SK-N-MC (cell line): Measurements from ENCODE around the gene ANKS3.

Experiments
- DNase-seq: peaks from one replicate; pipeline ENCODE4 v3.0.0-alpha.2; 2011; ENCODE audit warnings: low read depth, low spot score
- H3K27ac ChIP-seq: fragments of 200-600 bp; sonication (generic); 2 replicates; pipeline ENCODE4 v1.5.1; 2016; ENCODE audit warnings: mixed run types
- H3K36me3 ChIP-seq: fragments of 200-600 bp; sonication (generic); 2 replicates; pipeline ENCODE4 v1.6.1; 2017; ENCODE audit warnings: antibody characterized with exemption, low read length, mixed read lengths; ENCODE audit not compliant: insufficient read depth
- H3K4me3 ChIP-seq: fragments of 200-600 bp; sonication (generic); 2 replicates; pipeline ENCODE4 v1.5.1; 2016
- H3K9ac ChIP-seq: fragments of 200-600 bp; sonication (generic); 2 replicates; pipeline ENCODE4 v1.8.0; 2017; ENCODE audit warnings: mixed run types, mixed read lengths; ENCODE audit not compliant: insufficient read length
- H3K9me3 ChIP-seq: fragments of 200-600 bp; sonication (generic); 2 replicates; pipeline ENCODE4 v1.6.1; 2017; ENCODE audit warnings: low read depth, mild to moderate bottlenecking, antibody characterized with exemption, low read length, moderate library complexity, mixed read lengths
- EZH2 ChIP-seq: fragments of 200-600 bp; sonication (generic); IDR thresholded peaks from one replicate; pipeline ENCODE4 v1.6.1; 2017; ENCODE audit warnings: antibody characterized with exemption
- FOXP2 ChIP-seq: optimal IDR thresholded peaks from 2 replicates; pipeline ENCODE3; 2011; ENCODE audit warnings: mild to moderate bottlenecking, moderate library complexity; ENCODE audit not compliant: insufficient read depth; ENCODE audit errors: extremely low read length, control extremely low read depth
- POLR2AphosphoS5 ChIP-seq: IDR thresholded peaks from 2 replicates; pipeline ENCODE4 v1.6.1; 2012; ENCODE audit warnings: mild to moderate bottlenecking, low read depth, low read length, borderline replicate concordance

Gene ANKS3

DNA sequence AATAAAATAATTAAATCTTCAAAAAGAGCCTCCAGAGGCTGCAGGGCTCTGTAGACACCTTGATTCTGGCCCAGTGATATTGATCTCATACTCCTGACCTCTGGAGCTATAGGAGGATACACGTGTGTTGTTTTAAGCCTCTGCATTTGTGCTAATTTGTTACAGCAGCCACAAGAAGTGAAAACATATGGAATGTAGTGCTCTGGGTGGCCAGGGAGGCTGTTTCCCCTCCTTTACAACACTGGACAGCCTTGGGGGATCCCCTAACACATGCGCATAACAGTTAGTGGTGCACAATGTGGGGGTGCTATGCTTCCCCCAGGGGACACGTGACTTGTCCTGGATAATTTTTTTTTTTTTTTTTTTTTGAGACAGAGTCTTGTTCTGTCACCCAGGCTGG, 37.6 kb upstream of the ANKS3 start:
- no peak for DNase-seq
- no peak overlapping the region for H3K4me3 ChIP-seq
- no peak for TF ChIP-seq EZH2
- TF ChIP-seq POLR2AphosphoS5, result no peak
- TF ChIP-seq FOXP2, result no peak
- no peak overlapping the region for H3K9ac ChIP-seq
- no peaks in the 10 kb centered on the region for H3K9me3 ChIP-seq
- H3K36me3 ChIP-seq, result no peaks in the 10 kb centered on the region
- no peak overlapping the region for H3K27ac ChIP-seq

DNA sequence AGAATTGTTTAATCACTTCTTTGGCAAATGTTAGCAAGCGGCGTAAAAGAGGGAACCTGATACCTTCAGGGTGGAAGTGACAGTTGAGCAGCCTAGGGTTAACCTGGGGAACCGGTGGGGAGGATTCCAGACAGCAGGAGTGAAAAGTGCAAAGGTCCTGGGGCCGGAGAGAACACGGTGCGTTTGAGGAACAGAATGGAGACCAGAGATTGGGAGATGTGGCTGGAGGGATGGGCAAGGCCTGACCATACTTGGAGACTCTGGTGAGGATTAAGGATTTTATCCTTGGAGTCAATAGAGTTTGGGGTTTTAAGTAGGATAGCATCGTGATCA, 35.2 kb upstream of the ANKS3 start:
- H3K36me3 ChIP-seq, result peaks cover 6% of the 10 kb centered on the region; the same call in 1 of the 2 replicates
- no peak overlapping the region for H3K27ac ChIP-seq
- peak overlapping the region; percentile 60 for H3K9ac ChIP-seq
- no peaks in the 10 kb centered on the region for H3K9me3 ChIP-seq
- TF ChIP-seq POLR2AphosphoS5, result no peak
- no peak for TF ChIP-seq FOXP2
- no peak for TF ChIP-seq EZH2
- H3K4me3 ChIP-seq, result peak overlapping the region; percentile 82
- DNase-seq, result no peak

DNA sequence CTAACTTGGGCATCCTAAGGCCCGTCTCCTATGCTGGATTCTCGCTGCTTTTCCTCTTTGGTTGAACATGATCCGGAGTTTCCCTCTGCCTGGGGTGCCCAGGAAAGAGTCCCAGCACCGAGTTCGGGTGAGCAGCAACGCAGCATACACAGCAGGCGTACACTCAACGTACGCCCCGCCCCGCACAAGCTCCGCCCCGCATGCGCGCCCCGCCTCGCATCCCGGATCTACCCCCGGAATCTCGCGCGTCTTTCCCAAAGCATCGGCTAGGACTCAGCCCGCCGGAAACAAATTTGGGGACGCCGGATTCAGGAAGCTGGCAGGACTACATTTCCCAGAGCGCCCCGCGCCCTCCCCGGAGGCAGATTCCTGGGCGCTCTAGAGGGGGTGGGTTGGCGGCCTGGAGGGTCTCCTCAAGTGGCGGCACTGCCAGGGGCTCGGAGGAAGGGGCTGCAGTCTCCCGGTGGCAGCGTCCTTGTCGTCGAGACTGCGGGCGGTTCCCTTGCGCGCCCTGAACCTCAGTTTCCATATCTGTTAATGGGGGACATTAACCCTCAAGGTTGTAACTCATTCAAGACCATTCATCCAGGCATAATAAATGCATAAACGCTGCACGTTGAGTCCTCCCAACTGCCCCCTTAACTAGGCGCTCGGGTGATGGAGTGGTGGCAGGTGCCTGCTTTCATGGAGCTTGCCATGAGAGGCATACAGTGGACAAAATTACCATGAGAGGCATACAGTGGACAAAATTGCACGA, 34.7 kb upstream of the ANKS3 start:
- peak overlapping the region; percentile 82 for H3K4me3 ChIP-seq
- H3K36me3 ChIP-seq, result peaks cover 9% of the 10 kb centered on the region; the same call in 1 of the 2 replicates
- TF ChIP-seq EZH2, result no peak
- peak; percentile 89 for TF ChIP-seq FOXP2
- peak; percentile 90 for TF ChIP-seq POLR2AphosphoS5
- peak overlapping the region; percentile 78 for H3K27ac ChIP-seq
- H3K9me3 ChIP-seq, result no peaks in the 10 kb centered on the region
- peak; percentile 76 for DNase-seq
- peak overlapping the region; percentile 78 for H3K9ac ChIP-seq

DNA sequence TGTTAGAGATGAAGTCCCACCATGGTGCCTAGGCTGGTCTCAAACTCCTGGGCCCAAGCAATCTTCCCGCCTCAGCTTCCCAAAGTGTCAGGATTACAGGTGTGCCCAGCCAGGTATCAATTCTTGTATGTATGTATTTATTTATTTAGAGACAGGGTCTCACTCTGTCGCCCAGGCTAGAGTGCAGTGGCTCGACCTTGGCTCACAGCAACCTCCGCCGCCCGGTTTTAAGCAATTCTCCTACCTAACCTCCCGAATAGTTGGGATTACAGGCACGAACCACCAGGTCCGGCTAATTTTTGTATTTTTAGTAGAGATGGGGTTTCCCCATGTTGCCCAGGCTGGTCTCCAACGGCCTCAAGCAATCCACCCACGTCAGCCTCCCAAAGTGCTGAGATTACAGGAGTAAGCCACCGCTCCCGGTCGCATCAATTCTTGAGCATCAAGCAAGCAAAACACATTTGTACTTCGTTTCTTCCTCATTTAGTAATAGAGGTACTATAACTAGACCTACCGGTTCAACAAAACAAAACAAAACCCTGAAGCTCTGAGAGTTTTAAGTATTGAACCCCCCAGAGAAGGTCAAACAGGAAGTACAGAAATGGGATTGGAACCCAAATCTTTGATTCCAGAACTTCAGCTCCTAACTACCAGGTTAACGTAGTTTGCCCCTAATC, 33.9 kb upstream of the ANKS3 start:
- H3K36me3 ChIP-seq, result peaks cover 13% of the 10 kb centered on the region; the same call in 1 of the 2 replicates
- peak overlapping the region; percentile 78 for H3K27ac ChIP-seq
- peak overlapping the region; percentile 78 for H3K9ac ChIP-seq
- TF ChIP-seq POLR2AphosphoS5 (no peak), FOXP2 (no peak), EZH2 (no peak)
- DNase-seq, result no peak
- no peaks in the 10 kb centered on the region for H3K9me3 ChIP-seq
- peak overlapping the region; percentile 82 for H3K4me3 ChIP-seq

DNA sequence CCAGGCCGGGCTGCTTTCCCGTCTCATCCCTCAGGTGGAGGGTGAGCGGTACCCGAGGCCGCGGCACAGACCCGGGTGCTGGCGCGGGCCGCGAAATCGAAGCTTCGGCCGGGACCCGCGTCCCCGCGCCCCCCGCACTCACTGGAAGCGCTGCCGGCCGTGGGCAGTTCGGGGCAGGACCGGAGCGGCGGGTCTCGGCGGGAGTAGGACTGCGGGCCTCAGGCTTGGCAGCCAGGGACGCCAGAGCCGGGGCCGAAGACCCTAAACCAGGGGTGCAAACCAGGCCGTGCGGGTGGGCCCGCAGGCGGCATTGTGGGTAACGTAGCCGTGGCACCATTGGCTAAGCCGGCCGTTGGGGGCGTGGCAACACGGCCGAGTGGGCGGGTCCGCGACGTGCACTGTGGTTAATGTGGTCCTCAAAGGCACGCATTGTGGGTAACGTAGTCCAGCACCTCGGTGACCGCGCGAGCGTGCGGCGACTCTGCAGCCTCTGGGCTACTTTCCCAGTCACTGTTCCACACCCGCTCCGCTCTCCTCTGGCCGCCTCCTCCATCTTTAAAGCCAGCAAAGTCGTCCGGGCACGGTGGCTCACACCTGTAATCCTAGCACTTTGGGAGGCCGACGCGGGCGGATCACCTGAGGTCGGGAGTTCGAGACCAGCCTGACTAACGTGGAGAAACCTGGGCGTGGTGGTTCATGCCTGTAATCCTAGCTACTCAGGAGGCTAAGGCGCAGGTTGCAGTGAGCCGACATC, 33.0 kb upstream of the ANKS3 start, which contains the start of gene ZNF500:
ZNF500 (minus strand) TSS at position 288 of the 754 bp plus-strand sequence. CDS start 1,184 bp downstream, outside the sequence.
- no peaks in the 10 kb centered on the region for H3K9me3 ChIP-seq
- peak within 1 kb of the TSS; percentile 78; the same call in 1 of the 2 replicates for H3K27ac ChIP-seq
- peak; percentile 75 for DNase-seq

DNA sequence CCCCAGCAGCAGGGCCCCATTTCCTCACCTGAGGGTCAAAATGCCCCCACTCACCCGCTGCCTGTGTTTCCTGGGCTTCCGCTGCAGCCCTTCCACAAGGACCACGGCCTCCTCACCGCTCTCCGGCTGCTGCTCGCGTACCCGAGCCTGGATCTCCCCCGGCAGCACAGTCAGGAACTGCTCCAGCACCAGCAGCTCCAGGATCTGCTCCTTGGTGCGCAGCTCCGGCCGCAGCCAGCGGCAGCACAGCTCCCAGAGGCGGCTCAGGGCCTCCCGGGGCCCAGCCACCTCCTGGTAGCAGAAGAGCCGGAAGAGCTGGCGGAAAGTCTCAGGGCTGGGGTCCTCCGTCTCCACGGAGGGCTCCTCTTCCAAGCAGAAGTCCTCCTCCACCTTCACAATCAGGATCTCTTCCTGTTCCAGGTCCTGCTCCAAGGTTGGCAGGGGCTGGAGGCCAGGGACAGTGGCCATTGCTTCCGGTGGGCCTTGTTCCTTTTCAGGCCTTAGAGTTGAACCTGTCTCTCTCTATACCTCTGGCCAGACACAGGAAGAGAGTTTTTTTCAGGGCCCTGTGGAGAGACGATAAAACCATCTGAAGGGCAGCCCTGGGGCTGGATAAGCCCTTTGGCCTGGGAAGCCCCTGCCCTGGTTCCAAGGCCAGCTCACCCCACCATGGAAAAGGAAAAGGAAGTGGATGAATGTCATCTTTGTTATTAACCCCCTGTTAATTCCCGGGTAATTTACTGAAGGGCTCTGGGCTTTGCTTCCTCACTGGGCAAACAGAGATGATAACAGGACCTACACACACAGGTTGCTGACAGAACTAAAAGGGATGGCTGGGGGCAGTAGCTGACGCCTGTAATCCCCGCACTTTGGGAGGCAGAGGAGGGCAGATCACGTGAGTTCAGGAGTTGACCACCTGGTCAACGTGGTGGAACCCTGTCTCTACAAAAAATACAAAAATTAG, 31.7 kb upstream of the ANKS3 start:
- no peak for DNase-seq
- H3K36me3 ChIP-seq, result peaks cover 23% of the 10 kb centered on the region; the same call in 1 of the 2 replicates
- H3K9me3 ChIP-seq, result no peaks in the 10 kb centered on the region
- H3K9ac ChIP-seq, result peak overlapping the region; percentile 98
- peak overlapping the region; percentile 95 for H3K4me3 ChIP-seq
- TF ChIP-seq FOXP2, result no peak
- no peak for TF ChIP-seq EZH2
- TF ChIP-seq POLR2AphosphoS5, result no peak
- H3K27ac ChIP-seq, result no peak overlapping the region

More for the DNA sequence above, 33.0 kb upstream of the ANKS3 start, which contains the start of gene ZNF500:
- TF ChIP-seq POLR2AphosphoS5 (peak; percentile 82), EZH2 (no peak), FOXP2 (peak; percentile 66)
- Histone ChIP-seq H3K4me3 (peak within 1 kb of the TSS; percentile 95), H3K9ac (peak within 1 kb of the TSS; percentile 98), H3K36me3 (peaks cover 19% of the 10 kb centered on the region; the same call in 1 of the 2 replicates)

DNA sequence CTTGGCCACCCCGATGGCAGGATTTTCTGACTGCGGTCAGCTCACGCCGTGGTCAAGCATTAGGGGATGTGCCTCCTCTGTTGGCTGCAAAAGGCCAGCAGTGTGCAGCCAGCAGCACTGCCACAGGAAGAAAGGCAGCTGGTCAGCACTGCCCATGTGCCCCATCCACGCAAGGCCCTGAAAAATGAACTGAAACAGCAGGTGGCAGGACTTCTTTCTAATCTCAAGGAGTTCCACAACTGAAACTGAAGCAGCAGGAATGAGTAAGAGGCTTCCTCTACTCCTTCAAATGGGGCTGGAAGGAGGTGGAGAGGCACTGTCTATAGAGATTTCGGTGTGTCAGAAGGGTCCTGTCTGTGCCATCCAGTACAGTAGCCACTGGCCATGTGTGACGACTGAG, 29.7 kb upstream of the ANKS3 start:
- H3K36me3 ChIP-seq, result peaks cover 40% of the 10 kb centered on the region
- no peak for TF ChIP-seq EZH2
- H3K9me3 ChIP-seq, result no peaks in the 10 kb centered on the region
- H3K4me3 ChIP-seq, result no peak overlapping the region
- no peak overlapping the region for H3K9ac ChIP-seq
- no peak overlapping the region for H3K27ac ChIP-seq
- no peak for DNase-seq
